ENCODE data around the gene GPI. TPM values are rescaled to one million over a fixed set of nuclear protein-coding genes. Genes with fewer than 3 reads are reported as not detected.

The GPI gene
- total and polyA plus RNA-seq, 2 of the 13 experiments (the other 11 are each of a cell fraction or from before 2014, with no cell fraction given): 147 to 167 TPM

- TF ChIP-seq ZFP36 (IDR thresholded peaks at IDR 0.05; ENCODE audit: borderline replicate concordance, low read depth, low read length, partially characterized antibody) (no peak), RFX5 (IDR thresholded peaks at IDR 0.05; ENCODE audit: low read depth, low read length) (no peak), ZNF891 (CRISPR knock-in tag; IDR thresholded peaks at IDR 0.05) (peak; percentile 45; the same call in 1 of the 2 replicates), TEAD3 (CRISPR knock-in tag; optimal IDR thresholded peaks at IDR 0.05; ENCODE audit: borderline replicate concordance) (peak; percentile 10), ZNF17 (CRISPR knock-in tag; IDR thresholded peaks at IDR 0.05) (no peak), ZBTB40 (IDR thresholded peaks at IDR 0.05) (no peak), ZBTB40 (CRISPR knock-in tag; IDR thresholded peaks at IDR 0.05) (no peak)
These were observed 4.6 kb upstream of the GPI start (continued) for GRCh38 chr19:34360354-34360909.
